Activated naive CD4-positive, alpha-beta T cell treated with Interleukin-2 at 50 U/mL for 16 hours (primary cell): ENCODE measurements around the gene PLD5.
"Not testable (repeated sequence)": the region's sequence is repeated elsewhere in the genome, so short reads cannot be mapped to it uniquely, and the experiment has no call there.

ENCODE experiments used
- DNase-seq: peaks from one replicate; pipeline ENCODE4 v3.0.0-alpha.2; 2020

The PLD5 gene

GRCh38 chr1:242412921-242413320 is 111.6 kb downstream of the PLD5 start:
- no peak for DNase-seq

GRCh38 chr1:242411901-242412300 is 112.6 kb downstream of the PLD5 start:
- no peak for DNase-seq

GRCh38 chr1:242405947-242406346 is 118.5 kb downstream of the PLD5 start:
- no peak for DNase-seq

GRCh38 chr1:242404296-242404695 is 120.2 kb downstream of the PLD5 start:
- no peak for DNase-seq

GRCh38 chr1:242402956-242403355 is 121.5 kb downstream of the PLD5 start:
- no peak for DNase-seq

GRCh38 chr1:242401937-242402336 is 122.6 kb downstream of the PLD5 start:
- DNase-seq, result no peak

GRCh38 chr1:242398351-242398750 is 126.1 kb downstream of the PLD5 start:
- no peak for DNase-seq

GRCh38 chr1:242391896-242392295 is 132.6 kb downstream of the PLD5 start:
- no peak for DNase-seq

GRCh38 chr1:242376121-242376520 is 148.4 kb downstream of the PLD5 start:
- not testable (repeated sequence) for DNase-seq

GRCh38 chr1:242350446-242350845 is 174.1 kb downstream of the PLD5 start:
- DNase-seq, result not testable (repeated sequence)

- no peak for DNase-seq
Observed at GRCh38 chr1:242349636-242350035, 174.9 kb downstream of the PLD5 start.

GRCh38 chr1:242330865-242331264 is 193.6 kb downstream of the PLD5 start:
- DNase-seq, result not testable (repeated sequence)

GRCh38 chr1:242327381-242327780 is 197.1 kb downstream of the PLD5 start:
- not testable (repeated sequence) for DNase-seq

- DNase-seq, result not testable (repeated sequence)
Observed at GRCh38 chr1:242321981-242322380, 202.5 kb downstream of the PLD5 start.

GRCh38 chr1:242318140-242318539 is 206.4 kb downstream of the PLD5 start:
- no peak for DNase-seq

GRCh38 chr1:242314865-242315264 is 209.6 kb downstream of the PLD5 start:
- not testable (repeated sequence) for DNase-seq

GRCh38 chr1:242314085-242314649 is 210.3 kb downstream of the PLD5 start:
- not testable (repeated sequence) for DNase-seq

- not testable (repeated sequence) for DNase-seq
Observed at GRCh38 chr1:242308681-242309080, 215.8 kb downstream of the PLD5 start.

GRCh38 chr1:242293781-242294180 is 230.7 kb downstream of the PLD5 start:
- DNase-seq, result not testable (repeated sequence)

- not testable (repeated sequence) for DNase-seq
Observed at GRCh38 chr1:242288067-242288466, 236.4 kb downstream of the PLD5 start.

GRCh38 chr1:242282758-242283485 is 241.6 kb downstream of the PLD5 start:
- not testable (repeated sequence) for DNase-seq

- DNase-seq, result not testable (repeated sequence)
Observed at GRCh38 chr1:242278406-242278805, 246.1 kb downstream of the PLD5 start.

- DNase-seq, result not testable (repeated sequence)
Observed at GRCh38 chr1:242276769-242277168, 247.7 kb downstream of the PLD5 start.

GRCh38 chr1:242267004-242267403 is 257.5 kb downstream of the PLD5 start:
- DNase-seq, result not testable (repeated sequence)

- DNase-seq, result not testable (repeated sequence)
Observed at GRCh38 chr1:242264419-242264818, 260.1 kb downstream of the PLD5 start.
